ENCODE results near the gene PITX3. TPM values are rescaled to one million over a fixed set of nuclear protein-coding genes. Genes with fewer than 3 reads are reported as not detected.
A peak's percentile ranks its signal among the peaks of the same experiment; 100 is the strongest.

The PITX3 gene
- total RNA-seq, 1 donor from 2014 or later = 1.7 TPM

- Mint-ChIP-seq H3K9me3 (ENCODE audit: unreplicated experiment) (no peaks in the 10 kb centered on the region), H3K36me3 (ENCODE audit: low read depth, unreplicated experiment) (peaks cover 4% of the 10 kb centered on the region), H3K4me1 (ENCODE audit: low read depth, unreplicated experiment) (peaks cover 34% of the 10 kb centered on the region), H3K27me3 (ENCODE audit: low read depth, unreplicated experiment) (no peaks in the 10 kb centered on the region), H3K4me3 (ENCODE audit: unreplicated experiment) (no peak overlapping the region), H3K27ac (ENCODE audit: unreplicated experiment) (no peak overlapping the region)
- H3K79me2 ChIP-seq (ENCODE audit: insufficient read depth, low read length) = peaks cover 89% of the 10 kb centered on the region
- no peaks in the 10 kb centered on the region for H3K9me3 ChIP-seq (ENCODE audit: insufficient read depth, low read depth, low read length)
- H3K27ac ChIP-seq (ENCODE audit: low read depth, low read length) = no peak overlapping the region
- no peak for DNase-seq (ENCODE audit: low read depth)
- FAIRE-seq = no peak
- H3K9ac ChIP-seq (ENCODE audit: low read length) = no peak overlapping the region
- TF ChIP-seq EZH2 (IDR thresholded peaks at IDR 0.05; ENCODE audit: insufficient read depth, low read length) = no peak
- no peak for TF ChIP-seq CTCF (IDR thresholded peaks at IDR 0.05; ENCODE audit: insufficient read depth, low read depth, low read length)
- H4K20me1 ChIP-seq (ENCODE audit: insufficient read depth, low read length) = peaks cover 85% of the 10 kb centered on the region
- H3K4me2 ChIP-seq (ENCODE audit: low read length) = no peak overlapping the region
- peaks cover 11% of the 10 kb centered on the region for H3K4me1 ChIP-seq (ENCODE audit: insufficient read depth, low read length)
- H2AFZ ChIP-seq (ENCODE audit: low read depth, low read length) = no peak overlapping the region
- H3K27me3 ChIP-seq (ENCODE audit: insufficient read depth, low read length) = no peaks in the 10 kb centered on the region
- H3K36me3 ChIP-seq (ENCODE audit: insufficient read depth, low read length) = peaks cover 4% of the 10 kb centered on the region
- H3K4me3 ChIP-seq (ENCODE audit: insufficient read depth, low read depth, low read length) = no peak overlapping the region
These were observed 42.2 kb upstream of the PITX3 start for GRCh38 chr10:102283488-102283887.

- Histone ChIP-seq H3K27me3 (ENCODE audit: insufficient read depth, low read length) (no peaks in the 10 kb centered on the region), H3K36me3 (ENCODE audit: insufficient read depth, low read length) (peaks cover 4% of the 10 kb centered on the region), H2AFZ (ENCODE audit: low read depth, low read length) (no peak overlapping the region), H3K9ac (ENCODE audit: low read length) (peak overlapping the region; percentile 17), H3K79me2 (ENCODE audit: insufficient read depth, low read length) (peaks cover 88% of the 10 kb centered on the region), H3K4me2 (ENCODE audit: low read length) (peak overlapping the region; percentile 50), H3K4me3 (ENCODE audit: insufficient read depth, low read depth, low read length) (no peak overlapping the region), H4K20me1 (ENCODE audit: insufficient read depth, low read length) (peaks cover 84% of the 10 kb centered on the region), H3K9me3 (ENCODE audit: insufficient read depth, low read depth, low read length) (no peaks in the 10 kb centered on the region), H3K27ac (ENCODE audit: low read depth, low read length) (no peak overlapping the region), H3K4me1 (ENCODE audit: insufficient read depth, low read length) (peaks cover 11% of the 10 kb centered on the region)
- H3K4me3 Mint-ChIP-seq (ENCODE audit: unreplicated experiment) = peak overlapping the region; percentile 46
- DNase-seq (ENCODE audit: low read depth) (no peak), FAIRE-seq (no peak)
- peak overlapping the region; percentile 54 for H3K27ac Mint-ChIP-seq (ENCODE audit: unreplicated experiment)
- H3K36me3 Mint-ChIP-seq (ENCODE audit: low read depth, unreplicated experiment) = peaks cover 10% of the 10 kb centered on the region
- TF ChIP-seq EZH2 (IDR thresholded peaks at IDR 0.05; ENCODE audit: insufficient read depth, low read length) = no peak
- TF ChIP-seq CTCF (IDR thresholded peaks at IDR 0.05; ENCODE audit: insufficient read depth, low read depth, low read length) = no peak
- H3K27me3 Mint-ChIP-seq (ENCODE audit: low read depth, unreplicated experiment) = no peaks in the 10 kb centered on the region
- peaks cover 35% of the 10 kb centered on the region for H3K4me1 Mint-ChIP-seq (ENCODE audit: low read depth, unreplicated experiment)
- no peaks in the 10 kb centered on the region for H3K9me3 Mint-ChIP-seq (ENCODE audit: unreplicated experiment)
These were observed 39.8 kb upstream of the PITX3 start for GRCh38 chr10:102281102-102281487.

GRCh38 chr10:102280397-102281101 is 39.2 kb upstream of the PITX3 start:
- FAIRE-seq (peak; percentile 56), DNase-seq (ENCODE audit: low read depth) (peak; percentile 41)
- Histone ChIP-seq H2AFZ (ENCODE audit: low read depth, low read length) (no peak overlapping the region), H3K9ac (ENCODE audit: low read length) (peak overlapping the region; percentile 17), H3K27me3 (ENCODE audit: insufficient read depth, low read length) (no peaks in the 10 kb centered on the region), H3K27ac (ENCODE audit: low read depth, low read length) (no peak overlapping the region), H3K36me3 (ENCODE audit: insufficient read depth, low read length) (peaks cover 4% of the 10 kb centered on the region), H3K9me3 (ENCODE audit: insufficient read depth, low read depth, low read length) (no peaks in the 10 kb centered on the region), H3K4me1 (ENCODE audit: insufficient read depth, low read length) (peaks cover 11% of the 10 kb centered on the region), H3K4me2 (ENCODE audit: low read length) (peak overlapping the region; percentile 50), H3K79me2 (ENCODE audit: insufficient read depth, low read length) (peaks cover 86% of the 10 kb centered on the region), H4K20me1 (ENCODE audit: insufficient read depth, low read length) (peaks cover 84% of the 10 kb centered on the region), H3K4me3 (ENCODE audit: insufficient read depth, low read depth, low read length) (no peak overlapping the region)
- H3K4me1 Mint-ChIP-seq (ENCODE audit: low read depth, unreplicated experiment) = peaks cover 35% of the 10 kb centered on the region
- H3K27me3 Mint-ChIP-seq (ENCODE audit: low read depth, unreplicated experiment) = no peaks in the 10 kb centered on the region
- H3K4me3 Mint-ChIP-seq (ENCODE audit: unreplicated experiment) = peak overlapping the region; percentile 46
- H3K36me3 Mint-ChIP-seq (ENCODE audit: low read depth, unreplicated experiment) = peaks cover 10% of the 10 kb centered on the region
- H3K9me3 Mint-ChIP-seq (ENCODE audit: unreplicated experiment) = no peaks in the 10 kb centered on the region
- TF ChIP-seq CTCF (IDR thresholded peaks at IDR 0.05; ENCODE audit: insufficient read depth, low read depth, low read length) (no peak), EZH2 (IDR thresholded peaks at IDR 0.05; ENCODE audit: insufficient read depth, low read length) (no peak)
- H3K27ac Mint-ChIP-seq (ENCODE audit: unreplicated experiment) = peak overlapping the region; percentile 54
